H1 (cell line): ENCODE data around the gene NDUFB5. TPM values are rescaled to one million over a fixed set of nuclear protein-coding genes. Genes with fewer than 3 reads are reported as not detected.

Experiments
- ATF2 ChIP-seq: IDR thresholded peaks from 2 replicates; pipeline ENCODE4 v1.6.1; 2012; ENCODE audit warnings: low read length, inconsistent platforms
- CHD7 ChIP-seq: fragments of 300-600 bp; sonication (generic); IDR thresholded peaks from 2 replicates; pipeline ENCODE4 v1.7.1; 2012; ENCODE audit warnings: low read length, moderate library complexity, mild to moderate bottlenecking, inconsistent platforms; ENCODE audit not compliant: insufficient replicate concordance
- CTCF ChIP-seq, 3 experiments: IDR thresholded peaks; 1 replicate in 2 of 3; 2 replicates in 1 of 3; pipeline versions ENCODE4 v1.5.1 to v1.6.1; 2011; ENCODE audit warnings: low read length in 3 of 3, mild to moderate bottlenecking in 3 of 3, inconsistent platforms in 2 of 3, low read depth in 1 of 3, moderate library complexity in 1 of 3; ENCODE audit not compliant: insufficient read depth in 1 of 3; ENCODE audit errors: control extremely low read depth in 1 of 3
- PHF8 ChIP-seq: fragments of 200-600 bp; sonication (generic); conservative IDR thresholded peaks from 2 replicates; pipeline ENCODE4 v1.7.1; 2012; ENCODE audit warnings: low read depth, mild to moderate bottlenecking, inconsistent platforms, low read length, moderate library complexity
- RXRA ChIP-seq: IDR thresholded peaks from 2 replicates; pipeline ENCODE4 v1.6.1; 2011; ENCODE audit warnings: low read depth, mild to moderate bottlenecking, low read length, moderate library complexity; ENCODE audit not compliant: insufficient read depth
- YY1 ChIP-seq: IDR thresholded peaks from 2 replicates; pipeline ENCODE4 v1.6.1; 2011; ENCODE audit warnings: low read depth, mild to moderate bottlenecking, low read length
- polyA plus RNA-seq, 7 experiments: library from polyadenylated mRNA; depleted of rRNA in 3 of 7; stranded (reverse) in 5 of 7; unstranded in 2 of 7; fragments of >200 nt in 5 of 7; fragments of 200-250 nt in 2 of 7; gene quantifications; 1 replicate in 5 of 7; 2 replicates in 1 of 7; 4 replicates in 1 of 7; pipeline versions ENCODE4 v1.2.1 to v1.2.3, GENCODE V29; 2011 to 2013; ENCODE audit warnings: missing spikeins in 2 of 7, mixed read lengths in 2 of 7
- total RNA-seq: library from RNA; stranded (reverse); fragmentation: NEBNext Ultra II Directional; extraction: Animal tissue kit (Norgen Biotek cat#: 25700); gene quantifications from 2 replicates; pipeline ENCODE4 v1.2.1, GENCODE V29; 2021

The NDUFB5 gene
- total and polyA plus RNA-seq, 2 of the 8 experiments (the other 6 are each of a cell fraction or from before 2014, with no cell fraction given) = 46.1 to 85.8 TPM

- TF ChIP-seq CHD7 = no peak
- TF ChIP-seq ATF2 = no peak
- no peak for TF ChIP-seq YY1
- TF ChIP-seq RXRA = no peak
- peak; percentile 29 to 68 (median 44) for TF ChIP-seq CTCF (IDR thresholded peaks at IDR 0.05; ENCODE audit: control extremely low read depth in 1 of 3, insufficient read depth in 1 of 3, low read depth in 1 of 3, low read length in 3 of 3)
- no peak for TF ChIP-seq PHF8
These were observed 41.3 kb upstream of the NDUFB5 start (continued) for GRCh38 chr3:179563271-179563783.
